ENCODE results near the gene LEFTY1. TPM values are rescaled to one million over a fixed set of nuclear protein-coding genes. Genes with fewer than 3 reads are reported as not detected.
"Not testable (repeated sequence)": the region's sequence is repeated elsewhere in the genome, so short reads cannot be mapped to it uniquely, and the experiment has no call there.

Gene LEFTY1
- total and polyA plus RNA-seq, 2 experiments from 2014 or later: 3.9 to 5.8 TPM

- no peaks in the 10 kb centered on the region for H3K27me3 ChIP-seq
- H3K4me3 ChIP-seq: no peak overlapping the region
- H3K9me3 ChIP-seq (ENCODE audit: low read depth): no peaks in the 10 kb centered on the region
- H3K27ac ChIP-seq: no peak overlapping the region
- no peak for TF ChIP-seq EZH2phosphoT487 (IDR thresholded peaks at IDR 0.05; ENCODE audit: low read depth, severe bottlenecking, unreplicated experiment)
- no peak for TF ChIP-seq CTCF (IDR thresholded peaks at IDR 0.05; ENCODE audit: poor library complexity)
- TF ChIP-seq EZH2 (IDR thresholded peaks at IDR 0.05; ENCODE audit: borderline replicate concordance): no peak
- DNase-seq (ENCODE audit: low spot score): no peak
- no peaks in the 10 kb centered on the region for H4K20me1 ChIP-seq (ENCODE audit: insufficient read depth, poor library complexity, severe bottlenecking)
- no peak overlapping the region for H3K4me2 ChIP-seq
- no peaks in the 10 kb centered on the region for H3K4me1 ChIP-seq (ENCODE audit: insufficient read depth)
- H3K79me2 ChIP-seq: no peaks in the 10 kb centered on the region
- no peak overlapping the region for H2AFZ ChIP-seq
- no peaks in the 10 kb centered on the region for H3K36me3 ChIP-seq (replicated peaks; ENCODE audit: insufficient read depth, low read depth)
- no peaks in the 10 kb centered on the region for H3K9me2 ChIP-seq (replicated peaks; ENCODE audit: insufficient read depth)
- WGBS (ENCODE audit: low lambda C conversion rate, missing lambda C conversion rate): 94% methylated on average over 2 of the region's 2 CpGs
Measured at GRCh38 chr1:225930566-225930965, 41.6 kb upstream of the LEFTY1 start.

GRCh38 chr1:225929462-225929861, 40.5 kb upstream of the LEFTY1 start:
- not testable (repeated sequence) for H3K4me2 ChIP-seq; H2AFZ ChIP-seq; H3K79me2 ChIP-seq; DNase-seq (ENCODE audit: low spot score); H3K27me3 ChIP-seq; H4K20me1 ChIP-seq (ENCODE audit: insufficient read depth, poor library complexity, severe bottlenecking); H3K27ac ChIP-seq; H3K4me3 ChIP-seq; H3K4me1 ChIP-seq (ENCODE audit: insufficient read depth); H3K9me3 ChIP-seq (ENCODE audit: low read depth); H3K9me2 ChIP-seq (replicated peaks; ENCODE audit: insufficient read depth); H3K36me3 ChIP-seq (replicated peaks; ENCODE audit: insufficient read depth, low read depth)
- WGBS (ENCODE audit: low lambda C conversion rate, missing lambda C conversion rate): 100% methylated on average over 1 of the region's 3 CpGs

- Histone ChIP-seq H2AFZ (no peak overlapping the region), H3K9me2 (replicated peaks; ENCODE audit: insufficient read depth) (no peaks in the 10 kb centered on the region), H3K36me3 (replicated peaks; ENCODE audit: insufficient read depth, low read depth) (no peaks in the 10 kb centered on the region), H3K9me3 (ENCODE audit: low read depth) (no peaks in the 10 kb centered on the region), H3K27me3 (no peaks in the 10 kb centered on the region), H4K20me1 (ENCODE audit: insufficient read depth, poor library complexity, severe bottlenecking) (no peaks in the 10 kb centered on the region), H3K79me2 (peaks cover under 1% of the 10 kb centered on the region), H3K4me1 (ENCODE audit: insufficient read depth) (peaks cover 5% of the 10 kb centered on the region), H3K27ac (no peak overlapping the region), H3K4me3 (no peak overlapping the region), H3K4me2 (no peak overlapping the region)
- no peak for DNase-seq (ENCODE audit: low spot score)
- TF ChIP-seq EZH2phosphoT487 (IDR thresholded peaks at IDR 0.05; ENCODE audit: low read depth, severe bottlenecking, unreplicated experiment): no peak
- TF ChIP-seq EZH2 (IDR thresholded peaks at IDR 0.05; ENCODE audit: borderline replicate concordance): no peak
- TF ChIP-seq CTCF (IDR thresholded peaks at IDR 0.05; ENCODE audit: poor library complexity): no peak
- 96% methylated on average over 14 of the region's 14 CpGs for WGBS (ENCODE audit: low lambda C conversion rate, missing lambda C conversion rate)
Measured at GRCh38 chr1:225928186-225929175, 39.5 kb upstream of the LEFTY1 start.

- WGBS (ENCODE audit: low lambda C conversion rate, missing lambda C conversion rate): 92% methylated on average over 3 of the region's 3 CpGs
- H3K4me3 ChIP-seq: no peak overlapping the region
- no peaks in the 10 kb centered on the region for H3K9me2 ChIP-seq (replicated peaks; ENCODE audit: insufficient read depth)
- no peaks in the 10 kb centered on the region for H3K36me3 ChIP-seq (replicated peaks; ENCODE audit: insufficient read depth, low read depth)
- no peak overlapping the region for H3K27ac ChIP-seq
- H2AFZ ChIP-seq: no peak overlapping the region
- no peak for DNase-seq (ENCODE audit: low spot score)
- no peaks in the 10 kb centered on the region for H3K9me3 ChIP-seq (ENCODE audit: low read depth)
- H3K79me2 ChIP-seq: peaks cover 17% of the 10 kb centered on the region
- peaks cover 14% of the 10 kb centered on the region for H3K4me1 ChIP-seq (ENCODE audit: insufficient read depth)
- H3K27me3 ChIP-seq: no peaks in the 10 kb centered on the region
- no peak overlapping the region for H3K4me2 ChIP-seq
- TF ChIP-seq EZH2 (IDR thresholded peaks at IDR 0.05; ENCODE audit: borderline replicate concordance): no peak
- no peaks in the 10 kb centered on the region for H4K20me1 ChIP-seq (ENCODE audit: insufficient read depth, poor library complexity, severe bottlenecking)
Measured at GRCh38 chr1:225926551-225927113, 37.7 kb upstream of the LEFTY1 start.

Data from hepatocyte (in vitro differentiated cells).